GM18873 (cell line): Measurements from ENCODE around the gene TNXB.
"Not testable (repeated sequence)": the region's sequence is repeated elsewhere in the genome, so short reads cannot be mapped to it uniquely, and the experiment has no call there.

Source experiments
- ATAC-seq: cut with Tn5 transposase; IDR thresholded peaks from one replicate; pipeline ENCODE4 v1.9.1; 2021; ENCODE audit warnings: mild to moderate bottlenecking, moderate library complexity, moderate number of reproducible peaks; ENCODE audit not compliant: unreplicated experiment, low FRiP score

Gene TNXB

GRCh38 chr6:32113386-32114352, 4.5 kb upstream of the TNXB start:
- ATAC-seq: no peak

DNA sequence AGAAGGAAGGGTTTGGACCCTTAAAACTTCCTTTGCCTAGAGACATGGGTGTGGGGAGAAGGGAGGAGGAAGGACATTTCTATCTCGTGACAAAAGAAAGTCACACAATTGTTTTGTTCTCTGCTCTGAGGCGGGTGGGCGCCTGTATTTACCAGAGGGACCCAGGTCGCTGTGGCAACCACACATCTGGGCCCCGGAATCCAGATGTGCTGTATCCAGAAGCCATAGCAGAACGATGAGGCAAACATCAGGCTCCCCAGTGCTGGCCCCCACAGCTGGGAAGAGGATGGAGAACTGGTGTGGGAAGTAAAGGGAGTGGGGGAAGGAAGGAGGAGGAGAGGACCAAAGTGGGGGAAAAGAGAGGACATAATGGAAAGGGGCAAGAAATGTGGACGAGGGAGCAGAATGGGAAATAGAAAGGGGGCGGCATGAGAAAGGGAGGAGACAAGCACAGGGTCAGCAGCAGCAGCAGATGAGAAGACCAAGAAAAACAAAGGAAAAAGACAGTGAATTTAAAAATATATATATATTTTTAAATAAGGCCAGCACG, 3.4 kb upstream of the TNXB start:
- ATAC-seq: no peak

- no peak for ATAC-seq
These were observed 2.4 kb upstream of the TNXB start for GRCh38 chr6:32111424-32112066.

GRCh38 chr6:32110632-32111031, 1.5 kb upstream of the TNXB start:
- ATAC-seq: no peak

GRCh38 chr6:32109765-32110160, 625 bp upstream of the TNXB start:
- ATAC-seq: no peak

- ATAC-seq: no peak
These were observed 418 bp downstream of the TNXB start for GRCh38 chr6:32108727-32109113.

GRCh38 chr6:32108094-32108627, 977 bp downstream of the TNXB start:
- no peak for ATAC-seq

- ATAC-seq: no peak
These were observed 1.7 kb downstream of the TNXB start for GRCh38 chr6:32107406-32107805.

DNA sequence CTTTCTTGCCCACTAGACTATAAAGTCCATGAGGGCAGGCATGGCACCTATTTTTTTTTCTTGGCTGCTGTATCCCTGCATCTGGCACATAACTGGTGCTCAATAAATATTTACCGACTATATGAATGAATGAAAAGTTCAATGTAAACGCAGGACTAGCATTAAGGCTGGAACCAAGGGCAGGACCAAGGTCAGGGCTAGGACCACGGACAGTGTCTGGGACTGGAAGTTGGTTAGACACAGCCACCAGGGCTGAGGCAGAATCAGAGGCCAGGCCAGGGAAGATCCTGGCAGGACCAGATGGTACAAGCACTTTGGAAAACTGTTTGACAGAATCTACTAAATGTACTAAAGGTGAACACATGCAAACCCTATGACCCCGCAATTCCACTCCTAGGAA, 3.7 kb downstream of the TNXB start:
- no peak for ATAC-seq

DNA sequence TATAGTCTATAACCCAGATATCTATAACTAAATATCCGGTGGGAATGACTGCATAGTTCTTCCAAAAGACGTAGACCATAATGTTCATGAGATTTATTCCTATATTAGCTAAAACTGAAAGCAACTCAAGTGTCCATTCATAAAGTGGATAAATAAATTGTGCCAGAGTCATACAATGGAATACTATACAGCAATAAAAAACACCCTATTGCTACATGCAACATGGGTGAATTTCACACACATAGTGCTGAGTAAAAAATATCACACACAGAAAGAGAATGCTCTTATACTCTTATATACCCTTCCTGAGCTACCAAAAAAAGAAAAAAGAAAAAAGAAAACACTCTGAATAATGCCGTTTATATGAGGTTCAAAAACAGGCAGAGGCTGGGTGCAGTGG, 6.9 kb downstream of the TNXB start:
- no peak for ATAC-seq

DNA sequence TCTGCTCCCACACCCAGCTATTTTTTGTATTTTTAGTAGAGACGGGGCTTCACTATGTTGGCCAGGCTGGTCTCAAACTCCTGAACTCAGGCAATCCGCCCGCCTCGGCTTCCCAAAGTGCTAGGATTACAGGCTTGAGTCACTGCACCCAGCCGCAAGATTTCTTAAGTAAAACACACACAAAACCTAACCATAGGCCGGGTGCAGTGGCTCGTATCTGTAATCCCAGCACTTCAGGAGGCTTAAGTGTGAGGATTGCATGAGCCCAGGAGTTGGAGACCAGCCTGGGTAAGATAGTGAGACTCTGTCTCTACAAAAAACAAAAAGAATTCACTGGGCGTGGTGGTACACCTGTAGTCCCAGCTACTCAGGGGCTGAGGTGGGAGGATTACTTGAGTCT, 8.9 kb downstream of the TNXB start:
- ATAC-seq: not testable (repeated sequence)

DNA sequence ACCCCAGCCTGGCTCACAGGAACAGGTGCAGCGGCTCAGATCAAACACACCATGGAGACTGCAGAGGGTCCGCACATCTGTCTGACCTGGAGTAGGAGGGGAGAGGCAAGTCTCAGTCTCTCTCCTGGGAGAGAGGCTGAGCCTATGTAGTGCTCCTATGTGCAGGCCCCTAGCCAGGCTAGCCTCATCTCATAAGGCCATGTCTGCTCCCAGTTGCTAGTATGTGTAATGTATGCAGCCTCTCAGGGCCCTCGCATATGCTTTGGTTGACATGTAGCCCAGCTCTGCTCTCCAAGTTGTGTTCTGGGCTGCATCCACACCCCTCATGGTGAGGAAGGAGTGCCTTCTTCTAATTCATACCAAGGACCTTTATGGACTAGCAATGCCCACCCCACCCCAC, 11.8 kb downstream of the TNXB start:
- no peak for ATAC-seq

GRCh38 chr6:32096394-32097258, 12.5 kb downstream of the TNXB start:
- ATAC-seq: no peak

- ATAC-seq: no peak
These were observed 13.1 kb downstream of the TNXB start for GRCh38 chr6:32096087-32096393.

DNA sequence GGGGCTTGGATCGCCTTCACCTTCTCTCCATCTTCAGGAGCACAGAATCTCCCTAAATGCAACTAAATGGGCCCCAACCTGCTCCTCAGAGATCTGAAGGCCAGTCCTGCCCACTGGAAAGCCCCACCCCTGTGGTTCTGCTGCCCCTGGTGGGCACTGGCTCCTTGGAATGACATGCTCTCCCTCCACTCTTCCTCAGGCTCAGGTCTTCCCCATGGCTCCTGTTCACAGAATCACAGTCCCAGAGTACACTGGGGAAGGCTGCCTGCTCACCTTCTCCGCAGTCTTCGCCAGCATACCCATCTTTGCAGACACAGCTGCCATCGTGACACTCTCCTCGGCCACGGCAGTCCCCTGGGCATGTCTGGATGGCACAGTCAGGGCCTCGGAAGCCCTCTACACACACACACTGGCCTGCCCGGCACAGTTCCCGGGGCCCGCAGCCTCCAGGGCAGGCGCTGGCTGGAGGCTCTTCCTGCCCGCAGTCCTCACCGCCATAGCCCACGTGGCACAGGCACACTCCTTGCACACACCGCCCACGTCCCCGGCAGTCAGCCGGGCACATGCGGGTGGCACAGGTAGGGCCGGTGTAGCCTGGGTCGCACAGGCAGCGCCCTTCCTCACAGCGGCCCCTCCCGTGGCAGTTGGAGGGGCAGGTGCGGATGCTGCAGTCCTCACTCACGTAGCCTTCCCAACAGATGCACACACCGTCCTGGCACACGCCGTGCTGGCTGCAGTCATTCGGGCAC, 13.6 kb downstream of the TNXB start:
- no peak for ATAC-seq

DNA sequence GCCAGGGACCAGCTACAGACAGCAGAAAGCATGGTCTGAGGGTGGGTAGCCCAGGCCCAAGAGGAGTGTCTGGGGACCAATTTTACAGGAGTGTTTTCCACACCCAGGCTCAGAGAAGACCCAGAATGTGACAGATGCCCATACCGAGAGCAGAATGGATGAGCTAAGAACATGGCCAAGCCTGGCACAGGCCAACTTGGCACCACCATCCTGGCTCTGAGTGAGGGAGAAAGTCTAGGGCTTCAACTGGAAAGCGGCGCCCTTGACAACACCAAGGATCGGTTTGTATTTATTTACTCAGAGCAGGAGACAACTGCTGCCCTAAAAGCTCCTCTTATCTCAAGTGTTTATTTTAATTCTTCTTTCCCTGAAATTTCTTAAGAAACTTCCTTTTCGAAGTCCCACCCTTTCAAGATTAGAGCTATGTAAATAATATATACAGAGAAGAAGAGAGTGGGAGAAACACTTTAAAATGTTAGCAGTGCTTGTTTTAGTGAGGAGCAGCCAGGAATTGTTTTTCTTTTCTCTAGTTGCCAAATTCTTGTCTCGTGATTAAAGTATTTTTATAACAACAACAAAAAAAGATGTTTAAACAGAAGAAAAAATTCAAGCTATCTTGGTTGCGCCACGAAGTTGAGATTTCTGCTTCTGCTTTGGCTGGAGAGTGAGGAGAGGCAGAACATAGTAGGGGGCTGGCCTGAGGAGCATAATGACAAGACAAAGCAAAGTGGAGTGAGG, 16.2 kb downstream of the TNXB start:
- ATAC-seq: no peak

DNA sequence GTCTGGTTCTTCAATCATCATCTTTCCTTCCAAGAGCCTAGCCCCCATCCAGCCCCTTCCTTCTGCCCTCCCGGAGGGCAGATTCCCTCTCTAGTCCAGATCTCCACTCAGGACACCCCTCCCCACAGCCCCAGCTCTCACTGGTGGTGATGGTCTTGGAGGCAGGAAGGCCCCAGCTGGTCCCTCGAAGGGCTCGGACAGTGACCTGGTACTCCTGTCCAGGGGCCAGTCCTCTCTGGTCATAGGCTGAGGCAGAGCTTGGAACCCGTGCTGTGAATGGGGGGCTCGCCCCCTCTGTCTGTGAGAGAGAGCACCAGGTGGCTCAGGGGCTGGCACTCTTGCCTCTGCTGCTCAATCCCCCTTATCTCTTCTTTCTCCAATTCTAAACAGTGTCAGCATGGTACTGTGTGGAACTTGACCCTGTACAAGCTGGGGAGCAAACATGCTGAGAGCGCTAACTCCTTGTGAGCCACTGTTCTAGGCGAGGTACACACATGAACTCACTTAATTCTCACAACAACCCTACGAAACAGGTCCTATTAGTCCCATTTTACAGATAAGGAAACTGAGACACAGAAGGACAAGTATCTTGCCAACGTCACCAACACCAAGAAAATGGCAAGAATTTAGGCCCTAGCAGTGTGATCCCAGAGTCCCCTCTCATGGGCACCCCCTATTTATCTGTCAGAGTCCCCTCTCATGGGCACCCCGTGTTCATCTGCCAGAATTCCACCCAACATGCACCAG, 19.9 kb downstream of the TNXB start:
- ATAC-seq: no peak

DNA sequence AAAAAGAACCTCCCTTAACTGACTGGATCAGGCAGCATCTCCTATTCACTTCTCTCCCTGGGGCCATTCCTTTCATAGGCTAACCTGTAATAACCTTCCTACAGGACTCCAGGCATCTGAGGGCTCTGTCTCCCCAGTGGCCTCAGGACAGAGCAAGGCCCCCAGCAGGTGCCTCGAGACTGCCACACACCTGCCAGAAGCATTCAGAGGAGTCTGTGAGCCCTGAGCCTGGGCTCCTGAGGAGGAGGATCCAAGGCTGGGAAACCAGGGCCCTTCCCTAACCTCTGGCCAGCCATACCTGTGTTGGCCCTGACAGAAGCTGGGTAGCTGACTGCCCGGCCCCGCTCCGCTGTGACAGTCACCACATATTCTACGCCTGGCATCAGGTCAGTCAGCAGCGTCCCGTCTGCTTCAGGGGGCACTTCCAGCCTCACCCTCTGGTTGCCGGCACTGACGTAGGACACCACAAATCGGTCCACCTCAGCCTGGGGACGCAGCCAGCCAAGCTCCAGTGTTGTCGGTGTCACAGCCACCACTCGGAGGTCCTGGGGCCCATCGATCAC, 20.6 kb downstream of the TNXB start:
- ATAC-seq: no peak
